ENCODE measurements around the gene GTF2F1.

The GTF2F1 gene

DNA sequence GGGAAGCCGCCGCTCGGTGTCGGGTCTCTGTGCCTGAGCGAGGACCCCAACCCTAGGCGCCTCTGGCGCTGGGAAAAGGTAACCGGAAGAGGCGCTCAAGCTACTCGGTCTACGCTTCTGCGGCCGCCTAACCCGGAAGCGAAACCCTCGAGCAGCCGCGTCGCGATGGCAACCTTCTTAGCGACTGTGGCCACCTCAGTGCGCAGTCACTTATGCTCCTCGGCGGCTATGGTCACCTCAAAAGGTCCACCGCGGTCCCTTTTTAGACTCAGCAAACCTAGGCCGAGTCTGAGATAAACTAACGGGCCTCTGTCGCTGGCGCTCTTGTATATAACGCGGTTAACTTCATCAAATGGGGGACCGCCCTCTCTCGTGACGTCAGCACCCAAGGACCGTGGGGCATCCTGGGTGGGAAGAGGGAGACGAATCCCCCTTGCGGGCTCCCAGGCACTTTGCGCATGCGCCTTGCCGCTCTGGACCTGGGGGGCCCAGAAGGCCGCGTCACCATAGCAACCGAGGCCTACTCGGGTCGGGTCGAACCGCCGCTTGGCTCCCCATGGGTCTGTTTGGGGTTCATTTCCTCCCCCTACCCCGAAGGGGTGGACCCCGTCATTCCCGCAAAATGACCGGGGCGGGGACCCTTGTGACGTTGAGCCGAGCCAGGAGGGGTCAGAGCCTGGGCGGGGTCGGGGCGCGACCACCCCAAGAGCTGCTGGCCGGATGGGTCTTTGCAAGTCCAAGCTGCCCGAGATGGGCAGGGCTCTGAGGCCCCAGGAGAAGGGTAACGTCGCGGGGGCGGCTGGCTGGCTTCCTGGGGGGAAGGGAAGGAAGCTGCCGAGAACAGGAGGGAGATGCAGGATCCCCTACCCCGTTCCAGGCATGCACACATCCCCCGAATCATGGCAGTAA is at the start of gene GTF2F1:
Gene GTF2F1 (minus strand): TSS at position 91 of the 909 bp plus-strand sequence. CDS start 169 bp downstream, outside the sequence.
- no peak for TF ChIP-seq EZH2phosphoT487 (IDR thresholded peaks at IDR 0.05; ENCODE audit: low read length)
- no peak for TF ChIP-seq EZH2 (optimal IDR thresholded peaks at IDR 0.05; ENCODE audit: low read depth, low read length)
- TF ChIP-seq CTCF (IDR thresholded peaks at IDR 0.05; ENCODE audit: low read length), result no peak; the same call in 1 of the 2 replicates
- peak within 1 kb of the TSS; percentile 88 for H3K27ac ChIP-seq (ENCODE audit: low read length)
- peak within 1 kb of the TSS; percentile 78 for H3K4me2 ChIP-seq (ENCODE audit: low read depth, low read length)
- no peaks in the 10 kb centered on the region for H3F3A ChIP-seq (ENCODE audit: insufficient read depth, low read length)
- peak; percentile 96 for DNase-seq
- no peaks in the 10 kb centered on the region for H3K9me3 ChIP-seq (replicated peaks; ENCODE audit: insufficient read depth, low read length)
- H3K9ac ChIP-seq (ENCODE audit: low read length), result peak within 1 kb of the TSS; percentile 88
- H3K4me3 ChIP-seq (ENCODE audit: low read length), result peak within 1 kb of the TSS; percentile 84
- no peaks in the 10 kb centered on the region for H3K27me3 ChIP-seq (replicated peaks; ENCODE audit: insufficient read depth, low read length)
- H3K36me3 ChIP-seq (replicated peaks; ENCODE audit: insufficient read depth, low read length), result 0 out of 2 replicates have a peak, but pooled peaks cover 7% of the 10 kb centered on the region
- no peaks in the 10 kb centered on the region for H3K9me2 ChIP-seq (replicated peaks; ENCODE audit: insufficient read depth, low read length)
- peaks cover 9% of the 10 kb centered on the region for H3K4me1 ChIP-seq (ENCODE audit: low read length)
- no peaks in the 10 kb centered on the region for H4K20me1 ChIP-seq (ENCODE audit: insufficient read depth, low read length)
- H2AFZ ChIP-seq (ENCODE audit: low read length), result peak within 1 kb of the TSS; percentile 98
- H3K79me2 ChIP-seq (ENCODE audit: low read length), result peaks cover 25% of the 10 kb centered on the region

DNA sequence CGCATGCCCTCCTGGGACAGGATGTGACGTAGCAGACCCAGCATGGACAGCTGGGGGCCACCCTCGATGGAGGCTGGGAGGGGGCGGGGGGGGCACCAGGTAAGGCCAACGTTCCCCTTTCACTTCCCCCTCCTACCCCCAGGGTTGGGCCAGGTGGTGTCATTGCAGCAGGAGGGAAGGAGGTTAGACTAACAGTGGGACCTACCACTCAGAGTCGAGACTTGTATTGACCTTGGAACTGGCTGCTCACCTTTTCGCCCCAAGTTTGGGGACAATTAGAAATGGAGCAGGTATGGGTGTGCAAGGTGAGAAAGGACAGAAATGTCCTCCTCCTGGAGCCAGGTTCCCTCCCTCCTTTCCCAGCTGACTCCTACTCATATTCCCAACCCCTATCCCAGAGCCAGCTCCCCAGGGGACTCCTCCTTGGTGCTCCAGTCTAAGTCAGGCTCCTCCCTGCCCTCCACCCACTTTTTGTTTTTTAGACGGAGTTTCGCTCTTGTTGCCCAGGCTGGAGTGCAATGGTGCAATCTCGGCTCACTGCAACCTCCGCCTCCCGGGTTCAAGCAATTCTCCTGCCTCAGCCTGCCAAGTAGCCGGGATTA is 49.2 kb upstream of the GTF2F1 start:
- Histone ChIP-seq H3K9ac (ENCODE audit: low read length) (no peak overlapping the region), H3K27me3 (replicated peaks; ENCODE audit: insufficient read depth, low read length) (peaks cover 15% of the 10 kb centered on the region), H3F3A (ENCODE audit: insufficient read depth, low read length) (no peaks in the 10 kb centered on the region), H2AFZ (ENCODE audit: low read length) (no peak overlapping the region), H4K20me1 (ENCODE audit: insufficient read depth, low read length) (no peaks in the 10 kb centered on the region), H3K36me3 (replicated peaks; ENCODE audit: insufficient read depth, low read length) (no peaks in the 10 kb centered on the region), H3K9me3 (replicated peaks; ENCODE audit: insufficient read depth, low read length) (no peaks in the 10 kb centered on the region), H3K27ac (ENCODE audit: low read length) (no peak overlapping the region), H3K4me1 (ENCODE audit: low read length) (no peaks in the 10 kb centered on the region), H3K9me2 (replicated peaks; ENCODE audit: insufficient read depth, low read length) (no peaks in the 10 kb centered on the region), H3K79me2 (ENCODE audit: low read length) (no peaks in the 10 kb centered on the region), H3K4me2 (ENCODE audit: low read depth, low read length) (no peak overlapping the region), H3K4me3 (ENCODE audit: low read length) (no peak overlapping the region)
- DNase-seq, result no peak
- TF ChIP-seq EZH2 (optimal IDR thresholded peaks at IDR 0.05; ENCODE audit: low read depth, low read length), result no peak
- no peak for TF ChIP-seq EZH2phosphoT487 (IDR thresholded peaks at IDR 0.05; ENCODE audit: low read length)
- TF ChIP-seq CTCF (IDR thresholded peaks at IDR 0.05; ENCODE audit: low read length), result no peak

- Histone ChIP-seq H3K9me3 (replicated peaks; ENCODE audit: insufficient read depth, low read length) (no peaks in the 10 kb centered on the region), H3K4me3 (ENCODE audit: low read length) (no peak overlapping the region), H3K4me1 (ENCODE audit: low read length) (no peaks in the 10 kb centered on the region), H3K9ac (ENCODE audit: low read length) (no peak overlapping the region), H3K27ac (ENCODE audit: low read length) (no peak overlapping the region), H3K27me3 (replicated peaks; ENCODE audit: insufficient read depth, low read length) (peaks cover 15% of the 10 kb centered on the region), H3K4me2 (ENCODE audit: low read depth, low read length) (no peak overlapping the region), H3K79me2 (ENCODE audit: low read length) (no peaks in the 10 kb centered on the region), H3K36me3 (replicated peaks; ENCODE audit: insufficient read depth, low read length) (no peaks in the 10 kb centered on the region), H3F3A (ENCODE audit: insufficient read depth, low read length) (no peaks in the 10 kb centered on the region), H4K20me1 (ENCODE audit: insufficient read depth, low read length) (no peaks in the 10 kb centered on the region), H2AFZ (ENCODE audit: low read length) (no peak overlapping the region), H3K9me2 (replicated peaks; ENCODE audit: insufficient read depth, low read length) (no peaks in the 10 kb centered on the region)
- DNase-seq, result no peak
- TF ChIP-seq CTCF (IDR thresholded peaks at IDR 0.05; ENCODE audit: low read length) (no peak), EZH2 (optimal IDR thresholded peaks at IDR 0.05; ENCODE audit: low read depth, low read length) (no peak), EZH2phosphoT487 (IDR thresholded peaks at IDR 0.05; ENCODE audit: low read length) (no peak)
These were observed 47.9 kb upstream of the GTF2F1 start for GRCh38 chr19:6440905-6441304.
